ENCODE data around the gene DLEU7.

DLEU7 gene

DNA sequence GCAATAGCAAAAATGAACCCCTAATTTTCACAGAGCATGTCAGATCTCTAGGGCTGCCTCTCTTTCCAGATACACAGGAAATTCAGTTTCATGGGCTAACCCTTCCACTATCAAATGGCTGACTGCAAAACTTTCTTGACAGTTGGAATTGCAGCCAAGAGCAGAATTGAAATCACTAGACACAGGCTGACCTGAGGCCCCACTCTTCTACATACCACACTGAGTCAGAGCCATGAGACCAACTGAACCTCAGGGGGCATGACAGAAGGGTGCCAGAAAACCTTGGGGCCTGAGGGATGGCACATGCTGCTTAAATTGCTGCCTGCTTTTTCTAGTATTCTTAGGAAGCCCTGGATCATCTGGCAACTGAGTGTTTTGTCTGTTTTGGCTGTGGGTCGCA, 1.7 kb upstream of the DLEU7 start:
- in situ Hi-C loops (cut with MboI; ENCODE audit: low sequenced_read_pairs, unreplicated experiment), result no loop called here
- no peak for DNase-seq (ENCODE audit: low spot score)
- TF ChIP-seq, protein P1, sequence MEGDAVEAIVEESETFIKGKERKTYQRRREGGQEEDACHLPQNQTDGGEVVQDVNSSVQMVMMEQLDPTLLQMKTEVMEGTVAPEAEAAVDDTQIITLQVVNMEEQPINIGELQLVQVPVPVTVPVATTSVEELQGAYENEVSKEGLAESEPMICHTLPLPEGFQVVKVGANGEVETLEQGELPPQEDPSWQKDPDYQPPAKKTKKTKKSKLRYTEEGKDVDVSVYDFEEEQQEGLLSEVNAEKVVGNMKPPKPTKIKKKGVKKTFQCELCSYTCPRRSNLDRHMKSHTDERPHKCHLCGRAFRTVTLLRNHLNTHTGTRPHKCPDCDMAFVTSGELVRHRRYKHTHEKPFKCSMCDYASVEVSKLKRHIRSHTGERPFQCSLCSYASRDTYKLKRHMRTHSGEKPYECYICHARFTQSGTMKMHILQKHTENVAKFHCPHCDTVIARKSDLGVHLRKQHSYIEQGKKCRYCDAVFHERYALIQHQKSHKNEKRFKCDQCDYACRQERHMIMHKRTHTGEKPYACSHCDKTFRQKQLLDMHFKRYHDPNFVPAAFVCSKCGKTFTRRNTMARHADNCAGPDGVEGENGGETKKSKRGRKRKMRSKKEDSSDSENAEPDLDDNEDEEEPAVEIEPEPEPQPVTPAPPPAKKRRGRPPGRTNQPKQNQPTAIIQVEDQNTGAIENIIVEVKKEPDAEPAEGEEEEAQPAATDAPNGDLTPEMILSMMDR (IDR thresholded peaks at IDR 0.05; ENCODE audit: borderline replicate concordance, control extremely low read depth, extremely low read depth, insufficient read depth, missing control alignments), result no peak

DNA sequence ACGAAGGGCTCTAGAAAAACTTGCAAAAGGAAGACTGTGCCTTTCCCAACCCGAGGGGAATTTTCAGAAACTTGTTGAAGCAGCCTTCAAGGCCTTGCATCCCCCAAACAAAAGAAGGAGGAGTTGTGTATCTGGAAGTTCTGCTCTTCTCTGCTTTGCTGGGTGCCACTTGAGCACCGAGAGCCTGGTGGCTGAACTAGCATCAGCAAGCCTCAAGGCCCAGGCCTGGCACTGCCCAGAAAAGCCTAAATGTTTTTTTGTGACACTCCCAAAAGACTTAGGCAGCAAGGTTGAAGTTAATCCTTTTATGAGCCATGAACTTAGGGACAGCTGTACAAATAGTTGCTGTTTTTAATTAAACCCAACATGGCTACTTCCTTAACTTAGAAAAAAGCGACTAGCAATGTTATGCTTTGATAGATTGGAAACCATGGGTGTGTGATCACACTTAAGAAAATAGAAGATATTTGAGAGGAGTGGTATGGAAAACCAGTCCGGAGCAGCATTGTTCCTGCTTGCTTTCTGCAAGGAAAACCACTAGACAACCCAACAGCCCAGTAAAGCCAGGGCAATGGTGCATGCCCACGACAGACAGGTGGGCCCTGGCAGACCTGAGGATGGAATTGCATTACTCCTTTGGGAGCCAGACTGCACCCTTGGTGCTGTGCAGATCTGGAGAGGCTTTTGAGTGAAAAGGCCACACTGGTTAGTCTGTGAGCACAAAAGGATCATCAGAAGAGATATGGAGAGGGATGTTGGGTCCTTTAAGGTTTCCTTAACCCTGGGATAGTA, 788 bp upstream of the DLEU7 start:
- DNase-seq (ENCODE audit: low spot score), result no peak
- TF ChIP-seq, protein P1 (IDR thresholded peaks at IDR 0.05; ENCODE audit: borderline replicate concordance, control extremely low read depth, extremely low read depth, insufficient read depth, missing control alignments), result no peak
- in situ Hi-C loops (cut with MboI; ENCODE audit: low sequenced_read_pairs, unreplicated experiment), result no loop called here

DNA sequence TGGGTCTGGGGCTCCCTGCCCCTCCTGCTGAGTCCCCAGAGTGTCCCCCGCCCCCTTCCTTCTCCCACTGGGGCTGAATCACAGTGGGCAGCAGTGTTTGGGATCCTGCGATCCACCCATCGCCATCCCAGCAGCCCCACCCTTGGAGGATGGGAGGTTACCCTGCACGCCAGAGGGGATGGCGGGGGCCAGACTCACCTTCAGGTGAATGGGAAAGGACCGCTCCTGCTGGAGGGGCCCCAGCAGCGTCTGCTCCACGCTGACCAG, 569 bp downstream of the DLEU7 start:
- in situ Hi-C loops (cut with MboI; ENCODE audit: low sequenced_read_pairs, unreplicated experiment), result no loop called here
- DNase-seq (ENCODE audit: low spot score), result no peak
- TF ChIP-seq, protein P1 (IDR thresholded peaks at IDR 0.05; ENCODE audit: borderline replicate concordance, control extremely low read depth, extremely low read depth, insufficient read depth, missing control alignments), result no peak

DNA sequence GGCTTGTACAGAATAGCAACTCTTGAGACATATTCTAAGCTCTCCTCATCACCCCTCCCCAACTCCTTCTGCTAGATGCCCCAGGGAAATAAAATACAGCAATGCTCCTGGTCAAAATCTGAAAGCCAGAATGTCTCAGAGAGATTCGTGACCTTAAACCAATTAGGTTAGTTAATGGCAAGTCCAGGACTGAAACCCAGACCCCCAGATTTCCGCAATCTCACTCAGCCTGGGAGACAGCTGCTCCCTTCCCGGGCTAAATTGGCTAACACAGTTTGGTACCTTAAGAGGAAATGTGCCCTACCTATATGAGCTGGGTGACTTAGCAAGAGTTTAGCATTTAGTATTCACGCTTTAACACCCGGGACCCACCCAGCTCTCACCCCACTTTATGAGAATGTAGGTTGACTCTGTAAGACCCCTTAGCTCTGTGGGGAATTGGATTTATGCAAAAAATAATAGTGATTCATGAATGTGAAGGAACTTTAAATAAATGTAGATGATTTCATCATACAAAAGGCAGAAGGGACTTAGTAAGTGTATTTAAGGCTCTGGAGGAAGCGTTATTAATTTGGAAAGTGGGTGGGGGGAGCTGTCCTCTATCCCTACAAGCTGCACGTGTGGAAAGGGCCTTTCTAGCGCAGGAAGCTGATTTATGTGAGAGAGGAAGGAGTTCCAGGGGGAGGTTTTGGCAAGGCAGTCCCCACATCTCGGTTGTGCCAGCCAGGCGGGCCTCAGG, 1.1 kb downstream of the DLEU7 start:
- no peak for DNase-seq (ENCODE audit: low spot score)
- in situ Hi-C loops (cut with MboI; ENCODE audit: low sequenced_read_pairs, unreplicated experiment), result no loop called here
- TF ChIP-seq, protein P1 (IDR thresholded peaks at IDR 0.05; ENCODE audit: borderline replicate concordance, control extremely low read depth, extremely low read depth, insufficient read depth, missing control alignments), result no peak

DNA sequence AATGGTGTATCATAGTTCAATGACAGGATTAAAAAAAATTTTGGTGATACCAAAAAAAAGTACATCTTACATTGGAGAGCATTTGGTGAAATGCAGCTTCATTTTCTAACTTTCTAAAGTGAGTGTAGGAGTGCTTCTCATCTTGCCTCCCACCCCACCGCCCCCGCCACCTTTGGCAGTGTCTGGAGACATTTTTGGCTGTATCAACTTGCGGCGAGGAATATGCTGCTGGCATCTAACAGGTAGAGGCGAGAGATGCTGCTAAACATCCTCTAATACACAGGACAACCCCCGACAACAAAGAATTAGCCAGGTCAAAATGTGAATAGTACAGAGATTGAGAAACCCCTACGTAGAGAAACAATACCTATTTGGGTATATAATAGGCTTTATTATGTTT, 1.7 kb downstream of the DLEU7 start:
- in situ Hi-C loops (cut with MboI; ENCODE audit: low sequenced_read_pairs, unreplicated experiment), result no loop called here
- DNase-seq (ENCODE audit: low spot score), result no peak
- TF ChIP-seq, protein P1 (IDR thresholded peaks at IDR 0.05; ENCODE audit: borderline replicate concordance, control extremely low read depth, extremely low read depth, insufficient read depth, missing control alignments), result no peak

DNA sequence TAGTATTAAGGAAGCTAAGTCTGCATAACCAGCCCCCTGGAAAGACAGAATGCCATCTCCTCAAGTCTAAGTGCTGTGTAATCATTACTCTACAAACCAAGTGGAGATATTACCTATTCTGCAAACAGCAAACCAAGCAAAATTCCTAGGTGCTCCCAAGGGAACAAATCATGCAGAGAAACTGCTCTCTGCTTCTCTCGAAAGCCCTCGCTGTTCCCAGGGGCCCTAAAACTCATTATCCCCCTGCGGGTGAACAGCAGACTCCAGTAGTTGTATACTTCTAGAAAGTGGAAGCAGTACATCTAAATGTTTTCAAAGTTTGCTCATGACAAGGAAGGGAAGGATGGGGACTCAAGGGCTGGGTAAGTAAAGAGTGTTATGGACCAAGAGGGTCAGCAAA, 3.2 kb downstream of the DLEU7 start:
- TF ChIP-seq, protein P1 (IDR thresholded peaks at IDR 0.05; ENCODE audit: borderline replicate concordance, control extremely low read depth, extremely low read depth, insufficient read depth, missing control alignments), result no peak
- no peak for DNase-seq (ENCODE audit: low spot score)
- in situ Hi-C loops (cut with MboI; ENCODE audit: low sequenced_read_pairs, unreplicated experiment), result no loop called here
